Superior temporal gyrus (tissue), 1 donor: ENCODE results near the gene GJC1.

Experiments
- DNase-seq: peaks from one replicate; pipeline ENCODE4 v3.0.0-alpha.2; 2016; ENCODE audit errors: extremely low spot score

Gene GJC1

DNA sequence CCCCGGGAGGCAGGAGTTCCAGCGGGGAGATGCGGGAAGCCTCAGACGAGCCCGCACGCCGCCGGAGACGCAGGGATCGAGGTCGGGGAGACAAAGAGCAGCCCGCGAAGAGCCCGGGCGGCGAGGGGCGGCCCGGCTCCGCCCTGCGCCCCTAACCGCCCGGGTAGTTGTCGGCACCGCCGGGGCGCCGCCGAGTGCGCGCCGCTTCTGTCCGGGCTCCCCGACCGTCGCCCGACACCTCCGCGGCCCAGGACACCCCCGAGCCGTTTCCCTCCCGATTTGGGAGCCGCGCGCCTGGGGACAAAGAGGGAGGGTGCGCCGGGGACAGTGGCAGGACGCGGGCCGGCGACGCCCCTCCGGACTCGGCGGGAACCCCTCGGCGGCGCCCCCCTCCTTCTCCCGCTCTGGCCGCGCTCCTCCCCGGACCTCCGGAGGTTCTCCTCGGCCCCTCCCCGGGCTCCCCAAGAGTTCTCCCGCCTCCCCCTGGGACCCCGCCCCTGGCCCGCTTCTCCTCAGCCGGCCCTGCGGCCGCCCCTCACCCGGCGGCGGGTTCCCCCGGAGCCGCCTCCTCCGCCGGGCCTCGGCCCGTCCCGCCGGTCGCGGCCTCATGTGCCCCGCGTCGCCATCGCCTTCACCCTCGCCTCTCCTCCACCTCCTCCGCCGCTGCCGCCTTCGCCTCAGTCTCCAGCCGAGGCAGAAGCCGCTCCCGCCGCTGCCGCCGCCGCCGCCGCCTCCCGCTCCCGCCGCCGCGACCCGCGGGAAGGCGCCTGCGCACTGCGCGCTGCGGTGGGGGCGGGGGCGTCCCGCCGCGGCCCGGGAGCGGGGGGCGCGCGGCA lies at the start of gene GJC1:
Gene GJC1 (minus strand): TSS at position 765 of the 836 bp plus-strand sequence. CDS start 24,470 bp downstream, outside the sequence.
- no peak for DNase-seq

DNA sequence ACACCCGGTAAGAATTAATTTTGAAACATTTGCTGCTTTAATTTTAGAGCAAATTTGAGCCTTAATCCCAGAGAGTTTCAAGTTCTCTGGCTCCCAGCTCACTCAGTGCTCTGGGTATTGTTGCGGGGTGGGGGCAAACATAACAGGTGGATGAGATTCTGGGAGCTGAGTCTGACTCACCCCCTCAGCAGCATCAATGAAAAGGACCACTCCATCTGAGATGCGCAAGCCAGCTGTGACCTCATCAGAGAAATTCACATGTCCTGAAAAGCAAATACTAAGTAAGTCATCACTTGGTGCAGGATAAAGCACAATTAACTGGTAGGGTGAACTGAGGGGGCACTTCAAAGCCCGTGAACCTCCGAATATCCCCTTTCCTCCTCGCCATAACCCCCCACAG lies 49.3 kb upstream of the GJC1 start:
- no peak for DNase-seq

- DNase-seq = peak; percentile 81
These were observed 48.6 kb upstream of the GJC1 start for GRCh38 chr17:44878627-44879221.

- no peak for DNase-seq
These were observed 47.0 kb upstream of the GJC1 start for GRCh38 chr17:44877121-44877520.

GRCh38 chr17:44875761-44876160 lies 45.7 kb upstream of the GJC1 start:
- no peak for DNase-seq

DNA sequence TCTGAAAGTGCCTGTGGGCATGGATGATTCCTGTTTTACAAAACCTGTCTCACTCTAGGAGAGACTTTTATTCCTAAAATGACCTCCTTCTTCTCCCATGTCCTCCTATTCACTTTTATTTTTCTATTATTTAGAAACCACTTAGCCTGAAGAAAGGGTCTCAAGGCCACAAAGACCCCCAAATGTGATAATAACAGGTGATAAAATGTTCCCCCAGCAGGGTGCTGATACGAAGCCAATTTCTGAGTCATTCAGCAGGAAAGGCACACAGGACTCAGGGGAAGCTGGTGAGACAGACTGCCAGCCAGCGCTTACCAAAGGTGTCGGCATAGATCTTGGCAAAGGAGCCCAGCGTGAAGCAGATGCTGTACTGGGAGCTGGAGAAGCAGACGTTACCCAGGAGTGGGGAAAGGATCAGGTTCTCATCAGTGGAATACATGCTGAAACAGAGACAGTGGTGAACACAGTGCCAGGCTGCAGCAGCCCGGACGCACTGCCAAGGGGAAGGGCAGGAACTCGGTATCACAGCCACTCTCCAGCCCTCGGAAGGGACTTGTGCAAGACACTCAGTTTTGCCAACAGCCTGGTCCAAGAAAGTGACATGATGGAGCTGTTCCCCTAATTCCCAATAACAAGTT lies 42.2 kb upstream of the GJC1 start:
- peak; percentile 45 for DNase-seq

GRCh38 chr17:44871556-44871955 lies 41.5 kb upstream of the GJC1 start:
- peak; percentile 36 for DNase-seq

GRCh38 chr17:44867841-44868240 lies 37.8 kb upstream of the GJC1 start:
- DNase-seq = no peak

- no peak for DNase-seq
These were observed 35.8 kb upstream of the GJC1 start for GRCh38 chr17:44865931-44866330.

DNA sequence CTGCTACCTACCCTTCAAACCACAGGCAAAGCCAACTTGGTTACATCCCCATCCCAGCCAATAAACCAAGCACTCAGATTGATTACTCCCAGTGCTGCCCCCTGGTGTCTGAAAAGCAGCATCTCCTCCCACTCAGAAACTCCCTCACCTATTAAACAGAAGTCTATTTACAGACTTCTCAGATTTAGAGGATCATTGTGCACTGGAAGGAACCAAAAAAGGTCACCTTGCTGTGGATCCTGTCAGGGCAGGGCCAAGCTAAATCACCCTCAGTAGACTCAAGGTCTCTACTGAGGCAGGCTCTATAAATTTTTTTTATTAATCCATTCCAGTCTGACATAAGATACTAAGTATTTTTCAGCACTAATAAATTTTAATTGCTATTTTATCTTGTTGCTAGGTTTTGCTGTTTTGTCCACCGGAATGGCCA lies 35.2 kb upstream of the GJC1 start:
- peak; percentile 87 for DNase-seq

- no peak for DNase-seq
These were observed 34.7 kb upstream of the GJC1 start for GRCh38 chr17:44864831-44865230.

- DNase-seq = no peak
These were observed 33.2 kb upstream of the GJC1 start for GRCh38 chr17:44863061-44863918.

DNA sequence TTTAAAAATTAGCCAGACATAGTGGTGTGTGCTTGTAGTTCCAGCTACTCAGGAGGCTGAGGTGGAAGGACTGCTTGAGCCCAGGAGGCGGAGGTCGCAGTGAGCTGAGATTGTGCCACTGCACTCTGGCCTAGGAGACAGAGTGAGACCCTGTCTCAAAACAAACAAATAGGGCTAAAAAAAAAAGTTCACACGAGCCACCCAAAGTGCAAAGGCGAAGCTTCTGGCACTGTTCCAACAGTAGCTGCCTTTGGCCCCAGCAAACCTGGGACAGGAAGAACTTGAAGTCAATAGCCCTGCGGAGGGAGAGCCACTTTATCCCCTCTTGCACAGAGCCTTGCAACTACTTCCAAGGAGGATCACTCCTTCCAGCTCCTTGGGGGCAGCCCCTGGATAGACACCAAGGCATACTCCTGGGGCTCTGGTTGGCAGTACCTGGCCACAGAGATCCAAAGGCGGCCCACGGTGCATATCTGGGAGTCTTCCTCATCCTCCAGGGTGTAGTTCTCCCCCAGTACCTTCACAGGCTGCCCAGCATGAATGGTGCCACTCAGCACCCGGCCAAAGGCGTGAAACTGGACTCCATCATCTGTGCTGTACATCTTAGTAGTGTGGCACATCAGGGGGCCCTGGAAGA lies 32.3 kb upstream of the GJC1 start:
- DNase-seq = no peak

GRCh38 chr17:44859701-44860100 lies 29.6 kb upstream of the GJC1 start:
- DNase-seq = no peak

- DNase-seq = no peak
These were observed 24.1 kb upstream of the GJC1 start for GRCh38 chr17:44854192-44854591.

GRCh38 chr17:44850612-44851011 lies 20.5 kb upstream of the GJC1 start:
- DNase-seq = no peak

DNA sequence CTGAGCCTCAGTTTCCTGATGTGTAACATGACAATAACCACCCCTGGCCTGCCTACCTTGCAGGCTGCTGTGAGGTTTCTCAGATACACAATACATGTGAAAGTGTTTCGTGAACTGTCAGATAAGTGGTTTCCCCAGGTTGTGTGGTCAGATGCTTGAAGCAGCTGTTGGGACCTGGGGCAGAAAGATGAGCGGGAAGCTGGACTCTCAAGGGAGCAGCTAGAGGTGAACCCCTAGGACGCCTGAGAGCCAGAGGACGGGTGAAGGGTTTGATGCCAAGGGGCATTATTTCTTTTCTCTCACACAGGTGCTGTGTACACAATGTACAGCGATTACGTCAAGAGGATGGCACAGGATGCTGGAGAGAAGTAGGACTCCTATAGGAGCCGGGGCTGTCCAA lies 19.9 kb upstream of the GJC1 start:
- no peak for DNase-seq

- no peak for DNase-seq
These were observed 18.9 kb upstream of the GJC1 start for GRCh38 chr17:44848961-44849489.

DNA sequence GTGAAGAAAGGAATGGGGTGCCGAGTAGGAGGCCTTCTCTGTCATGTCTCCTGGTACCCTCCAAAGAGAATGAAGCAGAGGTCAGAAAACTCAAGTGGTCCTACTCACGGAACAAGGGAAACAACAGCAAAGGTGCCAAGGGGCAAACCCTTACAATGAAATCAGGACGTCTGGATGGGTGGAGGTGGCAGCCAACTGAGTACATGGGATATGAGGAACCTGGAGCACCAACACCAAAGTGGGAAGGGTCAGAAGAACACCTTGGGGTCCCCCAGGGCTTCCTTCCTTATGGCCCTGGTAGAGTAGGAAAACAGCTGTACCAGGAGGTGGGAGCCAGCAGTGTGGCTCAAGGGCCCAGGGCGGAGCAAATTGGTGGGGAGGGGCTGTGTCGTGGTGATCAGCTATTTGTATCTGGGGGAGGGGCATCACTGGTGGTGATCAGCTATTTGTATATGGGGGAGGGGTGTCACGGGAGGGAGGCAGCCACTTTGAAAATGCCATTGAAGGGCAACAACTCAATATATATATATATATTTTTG lies 18.2 kb upstream of the GJC1 start:
- DNase-seq = no peak

DNA sequence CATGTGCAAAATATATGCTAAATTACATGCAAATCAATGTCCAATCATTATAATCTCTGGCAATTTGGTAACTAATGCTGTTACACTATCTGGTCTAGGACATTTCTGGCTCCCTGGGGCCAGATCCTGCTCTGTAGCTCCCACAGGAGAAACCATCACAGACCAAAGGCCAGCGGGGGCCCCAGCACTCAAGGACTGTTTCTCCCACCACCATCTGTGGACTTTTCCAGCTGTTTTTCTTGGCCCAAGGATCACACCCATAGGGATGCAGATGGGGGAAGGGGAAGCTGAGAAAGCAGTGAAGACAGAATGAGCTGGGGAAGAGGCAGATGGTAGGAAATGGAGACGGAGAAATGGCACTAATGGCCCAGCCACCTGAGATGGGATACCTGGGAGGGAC lies 17.5 kb upstream of the GJC1 start, which contains the start of gene HIGD1B:
Gene HIGD1B (plus strand): TSS at position 298 of the 400 bp plus-strand sequence. CDS start 270 bp downstream, outside the sequence.
- no peak for DNase-seq

DNA sequence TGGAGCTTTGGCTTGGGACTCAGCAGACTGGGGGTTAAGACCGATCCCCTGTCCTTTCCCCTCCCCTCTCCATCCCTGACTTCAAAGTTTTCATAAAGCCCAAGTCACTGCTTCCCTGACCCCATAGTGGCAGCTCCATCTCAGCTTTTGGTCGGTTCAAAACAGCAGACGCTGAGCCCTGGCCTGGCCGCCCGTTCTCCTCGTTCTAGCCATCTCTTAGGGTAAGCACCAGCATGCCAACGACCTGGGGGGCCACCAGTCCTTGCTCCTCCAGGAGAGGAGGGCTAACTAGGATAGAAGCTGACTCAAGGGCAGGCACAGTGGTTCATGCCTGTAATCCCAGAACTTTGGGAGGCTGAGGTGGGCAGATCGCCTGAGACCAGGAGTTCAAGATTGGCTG lies 16.1 kb upstream of the GJC1 start:
- DNase-seq = no peak
